GM18519 (cell line): ENCODE measurements around the gene HSPB6.

Experiments used
- ATAC-seq: cut with Tn5 transposase; IDR thresholded peaks from one replicate; pipeline ENCODE4 v1.9.1; 2021; ENCODE audit warnings: mild to moderate bottlenecking, moderate library complexity; ENCODE audit not compliant: unreplicated experiment, low FRiP score

HSPB6 gene

DNA sequence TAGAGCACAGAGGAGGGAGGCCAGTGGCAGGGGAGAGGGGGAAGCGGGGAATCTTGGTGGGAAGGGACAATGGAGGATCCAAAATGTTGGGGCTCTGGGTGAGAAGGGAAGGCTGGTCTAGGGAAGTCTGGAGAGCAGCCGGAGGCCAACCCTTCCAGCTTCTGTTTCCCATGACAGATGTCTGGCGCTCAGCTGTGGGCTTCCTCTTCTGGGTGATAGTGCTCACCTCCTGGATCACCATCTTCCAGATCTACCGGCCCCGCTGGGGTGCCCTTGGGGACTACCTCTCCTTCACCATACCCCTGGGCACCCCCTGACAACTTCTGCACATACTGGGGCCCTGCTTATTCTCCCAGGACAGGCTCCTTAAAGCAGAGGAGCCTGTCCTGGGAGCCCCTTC lies 10.3 kb downstream of the HSPB6 start:
- ATAC-seq: no peak

GRCh38 chr19:35746087-35746462 lies 10.8 kb downstream of the HSPB6 start:
- no peak for ATAC-seq

- peak; percentile 31 for ATAC-seq
Observed at GRCh38 chr19:35745328-35746086, 11.3 kb downstream of the HSPB6 start, which contains the start of the genes PSENEN and U2AF1L4. PSENEN (plus strand) TSS chr19:35745651; CDS start chr19:35745931, 280 bp downstream. U2AF1L4 (minus strand) TSS chr19:35745418; CDS start chr19:35745391, 27 bp downstream.

DNA sequence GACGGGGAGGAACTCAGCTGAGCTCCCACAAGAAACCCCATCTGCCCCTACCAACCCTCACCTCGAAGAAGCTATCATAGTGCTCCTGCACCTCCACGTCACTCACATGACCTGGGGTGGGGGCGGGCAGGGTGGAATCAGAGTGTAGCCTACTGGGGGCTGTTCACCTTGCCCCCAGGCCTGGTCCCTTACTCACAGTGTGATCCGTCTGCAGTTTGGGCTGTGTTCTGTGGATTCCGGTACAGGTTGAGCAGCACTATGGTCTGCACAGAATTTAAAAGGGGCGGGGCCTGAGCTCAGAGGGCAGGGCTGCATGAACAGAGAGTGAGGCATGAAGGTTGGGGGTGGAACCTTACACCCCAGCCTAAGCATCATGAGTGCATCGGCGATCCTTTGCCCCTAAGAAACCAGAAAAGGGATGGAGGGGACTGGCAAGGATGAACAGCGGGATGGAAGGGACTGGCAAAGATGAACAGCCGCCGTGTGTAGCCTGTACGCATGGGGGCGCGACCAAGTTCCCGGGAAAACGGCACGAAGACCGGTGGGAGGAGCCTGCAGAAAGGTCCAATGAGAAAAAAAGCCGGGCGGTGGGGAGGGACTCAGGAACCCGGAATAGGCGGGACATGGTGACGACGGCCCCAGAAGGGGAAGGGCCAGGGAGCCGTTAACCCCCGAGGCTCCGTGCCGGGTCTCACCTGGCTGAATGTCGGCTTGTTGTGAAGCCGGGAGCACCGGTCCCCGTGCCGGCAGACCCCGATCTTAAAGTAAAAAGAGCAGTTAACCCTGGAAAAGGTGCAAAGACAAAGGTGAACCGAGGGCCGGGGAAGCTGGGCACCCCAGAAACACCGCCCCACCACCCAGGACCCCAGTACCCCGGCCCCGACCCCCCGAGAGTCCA lies 12.2 kb downstream of the HSPB6 start:
- ATAC-seq: no peak

DNA sequence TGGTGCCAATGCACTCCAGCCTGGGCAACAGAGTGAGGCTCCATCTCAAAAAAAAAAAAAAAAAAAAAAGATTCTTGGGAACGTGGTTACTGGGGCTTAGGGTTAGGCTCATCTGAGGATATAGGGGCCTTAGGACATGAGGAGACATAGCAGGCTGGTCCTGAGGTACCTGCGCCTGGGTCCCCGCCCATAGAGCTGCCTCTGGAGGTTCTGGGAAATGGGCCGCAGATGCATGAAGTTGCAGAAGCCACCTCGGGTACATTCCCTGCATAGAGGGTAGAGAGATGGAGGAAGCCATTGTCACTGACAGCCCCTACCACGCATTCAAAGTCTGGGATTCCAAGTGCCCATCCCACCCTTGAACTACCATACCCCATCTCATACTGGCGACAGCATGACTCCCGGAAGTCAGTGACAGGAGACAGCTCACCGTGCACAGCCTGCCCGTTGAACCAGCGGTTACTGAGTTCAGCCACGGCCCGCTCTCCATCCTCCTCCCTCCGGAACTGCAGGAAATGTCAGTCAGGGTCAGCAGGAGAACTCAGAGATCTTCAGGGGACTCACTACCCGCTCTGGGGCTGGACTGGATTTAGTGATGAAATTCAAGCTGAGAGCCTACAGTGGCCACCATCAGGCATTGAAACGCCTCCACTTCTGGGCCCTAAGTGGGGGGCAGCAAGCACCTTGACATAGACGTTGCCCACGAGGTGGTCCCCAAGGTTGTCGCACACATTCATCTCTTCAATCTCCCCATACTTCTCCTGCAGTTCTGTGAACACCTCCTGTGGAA lies 13.0 kb downstream of the HSPB6 start:
- ATAC-seq: no peak

DNA sequence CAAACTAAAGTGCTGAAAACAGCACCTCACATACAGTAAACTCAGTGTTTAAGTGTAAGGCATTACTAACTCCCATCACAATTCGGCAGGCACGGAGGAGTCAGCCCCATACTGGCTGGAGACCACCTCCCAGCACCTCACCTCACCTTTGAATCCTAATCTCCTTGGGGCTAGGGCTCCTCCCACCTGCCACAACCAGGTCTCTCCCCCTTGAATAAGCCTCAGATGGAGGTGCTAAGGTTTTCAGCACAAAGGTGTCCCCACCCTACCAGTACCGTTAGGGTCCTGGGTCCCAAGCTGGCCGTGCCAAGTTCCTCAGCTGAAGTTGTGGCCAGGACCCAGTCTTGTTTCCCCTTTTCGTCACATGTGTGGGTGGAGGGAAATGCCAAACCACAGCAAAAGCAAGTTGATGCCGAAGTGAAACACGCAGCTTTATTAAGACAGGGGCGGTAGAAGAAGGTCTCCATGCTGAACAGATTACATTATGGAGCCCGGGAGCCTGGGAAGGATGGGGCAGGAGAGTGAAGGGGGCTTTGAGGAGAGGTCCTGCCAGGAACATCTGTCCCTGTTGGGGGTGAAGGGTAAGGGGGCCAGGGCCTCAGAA lies 14.6 kb downstream of the HSPB6 start, which contains the start of gene IGFLR1:
IGFLR1 (minus strand) TSS at position 332 of the 604 bp plus-strand sequence. CDS start 1,272 bp downstream, outside the sequence.
- no peak for ATAC-seq

DNA sequence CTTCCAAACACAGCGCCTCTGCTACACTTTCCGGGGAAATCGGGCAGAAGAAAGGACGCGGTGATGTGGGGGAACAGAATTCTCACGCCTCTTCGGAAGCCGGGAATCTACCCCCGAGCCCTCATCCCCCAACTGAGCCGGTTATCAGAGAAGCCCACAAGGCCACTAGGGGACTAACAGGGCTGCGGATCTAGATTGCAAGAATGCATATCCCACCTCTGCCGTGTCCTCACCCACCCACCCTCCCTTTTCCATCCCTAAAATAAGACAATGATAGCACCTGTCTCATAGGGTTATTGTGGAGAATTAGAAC lies 15.7 kb downstream of the HSPB6 start:
- ATAC-seq: no peak

GRCh38 chr19:35740423-35741202 lies 16.2 kb downstream of the HSPB6 start:
- peak; percentile 39 for ATAC-seq

DNA sequence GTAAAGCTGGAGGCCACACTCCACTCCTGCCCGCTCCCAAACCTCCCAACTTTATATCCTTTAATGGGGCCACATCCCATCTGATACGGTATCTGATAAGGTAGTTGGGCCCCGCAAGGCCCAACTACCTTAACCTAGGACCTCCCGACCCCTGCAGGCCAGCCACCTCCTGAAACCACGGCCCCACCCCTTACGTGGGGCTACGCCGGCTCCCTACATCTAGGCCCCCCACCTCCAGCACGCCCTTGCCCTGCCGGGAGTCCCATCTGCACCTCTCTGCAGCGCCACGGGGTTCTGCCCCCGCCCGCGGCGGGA lies 16.8 kb downstream of the HSPB6 start:
- ATAC-seq: peak; percentile 20

- no peak for ATAC-seq
Observed at GRCh38 chr19:35739275-35740107, 17.3 kb downstream of the HSPB6 start.

- no peak for ATAC-seq
Observed at GRCh38 chr19:35738887-35739229, 18.0 kb downstream of the HSPB6 start.

DNA sequence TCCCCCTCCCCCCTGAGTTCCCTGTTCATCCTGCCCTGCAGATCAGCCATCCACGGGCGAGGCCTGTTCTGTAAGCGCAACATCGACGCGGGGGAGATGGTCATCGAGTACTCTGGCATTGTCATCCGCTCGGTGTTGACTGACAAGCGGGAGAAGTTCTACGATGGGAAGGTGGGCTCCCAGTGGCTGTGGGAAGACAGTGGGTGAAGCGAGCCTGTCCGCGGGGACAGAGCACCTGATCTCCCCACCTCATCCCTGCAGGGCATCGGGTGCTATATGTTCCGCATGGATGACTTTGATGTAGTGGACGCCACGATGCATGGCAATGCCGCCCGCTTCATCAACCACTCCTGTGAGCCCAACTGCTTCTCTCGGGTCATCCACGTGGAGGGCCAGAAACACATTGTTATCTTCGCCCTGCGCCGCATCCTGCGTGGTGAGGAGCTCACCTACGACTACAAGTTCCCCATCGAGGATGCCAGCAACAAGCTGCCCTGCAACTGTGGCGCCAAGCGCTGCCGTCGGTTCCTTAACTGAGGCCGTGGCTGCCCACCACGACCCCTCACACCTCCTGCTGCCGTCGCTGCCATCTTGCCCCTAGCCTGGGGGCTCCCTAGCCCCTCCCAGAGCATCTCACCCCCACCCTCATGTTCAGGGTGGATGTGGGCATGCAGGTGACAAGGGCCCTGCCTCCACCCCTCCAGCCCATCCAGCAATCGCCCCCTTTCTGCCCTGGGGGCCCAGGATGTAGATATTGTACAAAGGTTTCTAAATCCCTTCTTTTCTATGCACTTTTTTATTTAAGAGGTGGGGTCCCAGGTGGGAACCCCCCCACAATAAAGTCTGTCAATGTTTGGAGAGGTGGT lies 18.6 kb downstream of the HSPB6 start:
- ATAC-seq: no peak

GRCh38 chr19:35736913-35737886 lies 19.6 kb downstream of the HSPB6 start:
- no peak for ATAC-seq

- no peak for ATAC-seq
Observed at GRCh38 chr19:35734889-35735288, 21.9 kb downstream of the HSPB6 start.

- no peak for ATAC-seq
Observed at GRCh38 chr19:35734273-35734672, 22.6 kb downstream of the HSPB6 start.

DNA sequence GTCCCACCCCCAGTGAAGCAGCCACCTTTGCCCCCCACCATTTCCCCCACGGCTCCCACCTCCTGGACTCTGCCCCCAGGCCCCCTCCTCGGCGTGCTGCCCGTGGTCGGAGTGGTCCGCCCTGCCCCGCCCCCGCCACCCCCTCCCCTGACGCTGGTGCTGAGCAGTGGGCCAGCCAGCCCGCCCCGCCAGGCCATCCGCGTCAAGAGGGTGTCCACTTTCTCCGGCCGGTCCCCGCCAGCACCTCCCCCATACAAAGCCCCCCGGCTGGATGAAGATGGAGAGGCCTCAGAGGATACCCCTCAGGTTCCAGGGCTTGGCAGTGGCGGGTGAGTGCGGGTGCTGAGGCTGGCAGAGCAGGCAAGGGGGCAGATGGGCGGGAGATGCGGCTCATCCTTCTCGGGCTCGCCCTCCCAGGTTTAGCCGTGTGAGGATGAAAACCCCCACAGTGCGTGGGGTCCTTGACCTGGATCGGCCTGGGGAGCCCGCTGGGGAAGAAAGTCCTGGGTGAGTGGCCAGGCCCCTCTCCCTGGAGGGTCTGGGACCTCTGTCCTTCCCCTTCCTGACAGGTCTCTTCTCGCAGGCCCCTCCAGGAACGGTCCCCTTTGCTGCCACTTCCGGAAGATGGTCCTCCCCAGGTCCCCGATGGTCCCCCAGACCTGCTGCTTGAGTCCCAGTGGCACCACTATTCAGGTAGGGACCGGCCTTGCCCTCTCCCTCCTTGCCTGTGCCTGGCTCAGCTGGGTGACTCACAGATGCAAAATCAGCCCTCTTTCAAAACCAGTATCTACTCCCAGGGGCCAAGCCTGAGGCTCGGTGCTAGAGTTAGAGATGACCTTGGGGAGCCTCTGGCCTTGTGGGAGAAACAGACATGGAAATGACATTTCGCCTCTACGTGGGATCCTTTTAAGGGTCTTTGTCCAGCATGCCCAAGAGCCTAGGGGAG lies 23.4 kb downstream of the HSPB6 start:
- ATAC-seq: no peak
